GM23338 (cell line): ENCODE data around the gene AFP. TPM values are rescaled to one million over a fixed set of nuclear protein-coding genes. Genes with fewer than 3 reads are reported as not detected.

Experiments
- ATAC-seq: fragments of 200-7000 bp; cut with Tn5 transposase; 3 replicates; pipeline ENCODE4 v1.9.1; 2020
- DNase-seq: peaks from one replicate; pipeline ENCODE4 v3.0.0-alpha.2; 2015; ENCODE audit warnings: low spot score
- H2AFZ ChIP-seq: fragments of 200-600 bp; sonication (generic); 2 replicates; pipeline ENCODE4 v1.8.0; 2016; ENCODE audit warnings: antibody characterized with exemption, mild to moderate bottlenecking, moderate library complexity
- H3F3A ChIP-seq: fragments of 200-600 bp; sonication (generic); replicated peaks from 2 replicates; pipeline ENCODE4 v1.8.0; 2017; ENCODE audit warnings: antibody characterized with exemption, mixed run types, low read depth
- H3K27ac ChIP-seq: fragments of 200-600 bp; sonication (generic); 2 replicates; pipeline ENCODE4 v1.6.1; 2016; ENCODE audit warnings: low read depth
- H3K27me3 ChIP-seq: fragments of 200-600 bp; sonication (generic); 2 replicates; pipeline ENCODE4 v1.8.0; 2016; ENCODE audit warnings: mild to moderate bottlenecking, mixed run types, moderate library complexity; ENCODE audit not compliant: insufficient read depth
- H3K36me3 ChIP-seq: fragments of 200-600 bp; sonication (generic); 2 replicates; pipeline ENCODE4 v1.8.0; 2016; ENCODE audit warnings: mild to moderate bottlenecking; ENCODE audit not compliant: insufficient read depth
- H3K4me1 ChIP-seq: fragments of 200-600 bp; sonication (generic); 2 replicates; pipeline ENCODE4 v1.8.0; 2016; ENCODE audit warnings: mild to moderate bottlenecking, moderate library complexity; ENCODE audit not compliant: insufficient read depth
- H3K4me2 ChIP-seq: fragments of 200-600 bp; sonication (generic); 2 replicates; pipeline ENCODE4 v1.7.1; 2017; ENCODE audit warnings: mixed run types
- H3K4me3 ChIP-seq: fragments of 200-600 bp; sonication (generic); 2 replicates; pipeline ENCODE4 v1.6.1; 2016; ENCODE audit warnings: mixed run types
- H3K79me2 ChIP-seq: fragments of 200-600 bp; sonication (generic); replicated peaks from 2 replicates; pipeline ENCODE4 v1.8.0; 2017; ENCODE audit warnings: mild to moderate bottlenecking; ENCODE audit not compliant: insufficient read depth
- H3K9me2 ChIP-seq: fragments of 200-600 bp; sonication (generic); 2 replicates; pipeline ENCODE4 v1.8.0; 2017; ENCODE audit not compliant: insufficient read depth
- H4K20me1 ChIP-seq: fragments of 200-600 bp; sonication (generic); replicated peaks from 2 replicates; pipeline ENCODE4 v1.8.0; 2017; ENCODE audit warnings: mild to moderate bottlenecking; ENCODE audit not compliant: insufficient read depth
- H3K27ac Mint-ChIP-seq: 2 replicates; pipeline ENCODE4 v1.8.0; 2020; ENCODE audit warnings: inconsistent platforms, mild to moderate bottlenecking, moderate library complexity, mixed read lengths
- H3K27me3 Mint-ChIP-seq: 3 replicates; pipeline ENCODE4 v1.8.0; 2022; ENCODE audit warnings: low read depth, mild to moderate bottlenecking, moderate library complexity, mixed read lengths, inconsistent platforms; ENCODE audit not compliant: insufficient read depth, poor library complexity
- H3K36me3 Mint-ChIP-seq: 3 replicates; pipeline ENCODE4 v1.8.0; 2021; ENCODE audit warnings: low read depth, mild to moderate bottlenecking, inconsistent platforms, moderate library complexity, mixed read lengths
- H3K4me1 Mint-ChIP-seq: 3 replicates; pipeline ENCODE4 v1.8.0; 2020; ENCODE audit warnings: mild to moderate bottlenecking, inconsistent platforms, mixed read lengths
- H3K4me3 Mint-ChIP-seq: 3 replicates; pipeline ENCODE4 v1.8.0; 2021; ENCODE audit warnings: moderate library complexity, mild to moderate bottlenecking, inconsistent platforms, mixed read lengths
- H3K9me3 Mint-ChIP-seq: 3 replicates; pipeline ENCODE4 v1.8.0; 2020; ENCODE audit warnings: moderate library complexity, mild to moderate bottlenecking, inconsistent platforms, mixed read lengths
- CREB1 ChIP-seq: fragments of 250-450 bp; sonication (Bioruptor Pico); IDR thresholded peaks from 2 replicates; pipeline ENCODE4 v1.5.0; 2020; ENCODE audit warnings: low read depth, mild to moderate bottlenecking, moderate library complexity
- EZH2phosphoT487 ChIP-seq: fragments of 200-600 bp; sonication (generic); IDR thresholded peaks from one replicate; pipeline ENCODE4 v1.8.1; 2018; ENCODE audit warnings: antibody characterized with exemption; ENCODE audit not compliant: unreplicated experiment
- JUNB ChIP-seq: IDR thresholded peaks from one replicate; pipeline ENCODE4 v1.6.1; 2016; ENCODE audit warnings: antibody characterized with exemption; ENCODE audit not compliant: unreplicated experiment
- NANOG ChIP-seq: IDR thresholded peaks from 2 replicates; pipeline ENCODE4 v1.6.1; 2016; ENCODE audit warnings: antibody characterized with exemption, borderline replicate concordance
- STAT1 ChIP-seq: IDR thresholded peaks from one replicate; pipeline ENCODE4 v1.6.1; 2016; ENCODE audit warnings: antibody characterized with exemption; ENCODE audit not compliant: unreplicated experiment
- ZNF114 ChIP-seq: fragments of 250-450 bp; sonication (Bioruptor Pico); IDR thresholded peaks from 2 replicates; pipeline ENCODE4 v1.5.0; 2020; ENCODE audit warnings: mild to moderate bottlenecking, moderate library complexity
- ZNF331 ChIP-seq: fragments of 250-450 bp; sonication (Bioruptor Pico); IDR thresholded peaks from 2 replicates; pipeline ENCODE4 v1.5.0; 2020; ENCODE audit warnings: low read depth, mild to moderate bottlenecking, moderate library complexity
- ZNF462 ChIP-seq: fragments of 250-450 bp; sonication (Bioruptor Pico); IDR thresholded peaks from 2 replicates; pipeline ENCODE4 v1.5.0; 2020; ENCODE audit warnings: mild to moderate bottlenecking, moderate library complexity
- polyA plus RNA-seq: library from polyadenylated mRNA; unstranded; fragments of >200 nt; fragmentation: Nextera tagmentation; extraction: Ambion mirVana; gene quantifications from 2 replicates; pipeline ENCODE4 v1.2.1, GENCODE V29; 2016
- total RNA-seq: library from RNA; depleted of rRNA; stranded (reverse); fragments of >200 nt; shearing (Covaris generic); gene quantifications from 2 replicates; pipeline ENCODE4 v1.2.3, GENCODE V29; 2014

The AFP gene
- total and polyA plus RNA-seq, 2 experiments from 2014 or later = 4.0 to 17.3 TPM

- TF ChIP-seq ZNF462 (CRISPR knock-in tag) = no peak
These were observed 2.7 kb downstream of the AFP start (continued) for GRCh38 chr4:73438582-73439215.

- Histone ChIP-seq H3K9me2 (no peaks in the 10 kb centered on the region), H2AFZ (no peak overlapping the region), H3F3A (no peaks in the 10 kb centered on the region), H3K4me3 (no peak overlapping the region), H3K27me3 (no peaks in the 10 kb centered on the region), H3K27ac (no peak overlapping the region), H3K4me1 (no peaks in the 10 kb centered on the region), H4K20me1 (no peaks in the 10 kb centered on the region), H3K36me3 (no peaks in the 10 kb centered on the region), H3K79me2 (no peaks in the 10 kb centered on the region), H3K4me2 (no peak overlapping the region)
- H3K9me3 Mint-ChIP-seq = no peaks in the 10 kb centered on the region
- H3K27me3 Mint-ChIP-seq = no peaks in the 10 kb centered on the region
- DNase-seq (no peak), ATAC-seq (no peak)
- no peak overlapping the region for H3K4me3 Mint-ChIP-seq
- no peaks in the 10 kb centered on the region for H3K4me1 Mint-ChIP-seq
- H3K36me3 Mint-ChIP-seq = no peaks in the 10 kb centered on the region
- no peak overlapping the region for H3K27ac Mint-ChIP-seq
- TF ChIP-seq ZNF331 (CRISPR knock-in tag) (no peak), STAT1 (no peak), ZNF114 (CRISPR knock-in tag) (no peak), CREB1 (CRISPR knock-in tag) (no peak), NANOG (no peak), EZH2phosphoT487 (no peak), ZNF462 (CRISPR knock-in tag) (no peak), JUNB (no peak)
These were observed 3.4 kb downstream of the AFP start for GRCh38 chr4:73439445-73439844.
